Bronchial smooth muscle cell (primary cell): Measurements from ENCODE around the gene IFNA17. TPM values are rescaled to one million over a fixed set of nuclear protein-coding genes. Genes with fewer than 3 reads are reported as not detected.

Experiments
- total RNA-seq: library from RNA; depleted of rRNA; stranded (reverse); fragments of >200 nt; gene quantifications from 2 replicates; pipeline ENCODE4 v1.2.1, GENCODE V29; 2014

Gene IFNA17
- not detected in 2 replicates for total RNA-seq

DNA sequence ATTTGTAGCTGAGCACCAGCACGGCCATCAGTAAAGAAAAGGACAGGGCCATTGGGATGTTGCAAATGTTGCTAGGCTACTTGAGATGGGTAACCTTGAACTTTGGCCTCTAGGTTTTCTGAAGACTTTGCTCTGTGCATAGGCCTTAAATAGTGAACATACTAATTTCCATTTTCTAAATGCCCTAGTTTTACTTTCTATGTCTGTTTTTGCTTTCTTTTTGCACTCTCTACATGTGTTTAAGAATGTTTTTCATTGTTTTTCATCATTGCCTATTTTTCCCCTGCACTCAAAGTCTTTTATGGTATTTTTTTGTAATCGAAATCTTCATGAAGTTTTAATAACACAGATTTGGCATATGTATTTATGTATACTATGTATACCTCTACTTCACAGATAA lies at the start of gene IFNA17:
TSS of gene IFNA17 (minus strand) at position 101 of the 400 bp plus-strand sequence. CDS start at position 52, 49 bp downstream.

DNA sequence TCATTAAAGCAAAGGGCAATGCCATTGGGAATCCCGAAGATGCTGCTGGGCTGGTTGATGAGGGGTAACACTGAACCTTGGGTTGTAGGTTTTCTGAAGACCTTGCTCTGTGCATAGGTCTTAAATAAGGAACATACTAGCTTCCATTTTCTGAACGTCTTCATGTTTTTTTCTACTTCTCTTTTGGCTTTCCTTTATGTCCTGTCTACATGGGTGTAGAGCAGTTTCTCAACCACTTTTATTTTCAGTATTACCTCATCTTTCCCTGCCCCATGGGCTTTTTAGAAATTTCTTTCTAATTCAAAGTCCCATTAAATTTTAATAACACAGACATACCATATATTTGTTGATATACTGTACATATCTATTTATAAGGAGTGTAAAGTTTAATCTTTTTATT lies 11.9 kb upstream of the IFNA17 start, which contains the start of gene IFNA14:
TSS of gene IFNA14 (minus strand) at position 95 of the 400 bp plus-strand sequence. CDS start at position 25, 70 bp downstream.

DNA sequence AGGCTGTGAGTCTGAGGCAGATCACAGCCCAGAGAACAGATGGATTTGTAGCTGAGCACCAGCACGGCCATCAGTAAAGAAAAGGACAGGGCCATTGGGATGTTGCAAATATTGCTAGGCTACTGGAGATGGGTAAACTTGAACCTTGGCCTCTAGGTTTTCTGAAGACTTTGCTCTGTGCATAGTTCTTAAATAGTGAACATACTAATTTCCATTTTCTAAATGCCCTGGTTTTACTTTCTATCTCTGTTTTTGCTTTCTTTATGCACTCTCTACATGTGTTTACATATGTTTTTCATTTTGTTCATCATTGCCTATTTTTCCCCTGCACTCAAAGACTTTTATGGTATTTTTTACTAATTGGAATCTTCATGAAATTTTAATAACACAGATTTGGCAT lies 10.8 kb downstream of the IFNA17 start, which contains the start of gene IFNA16:
TSS of gene IFNA16 (minus strand) at position 101 of the 400 bp plus-strand sequence. CDS start at position 95, 6 bp downstream.

DNA sequence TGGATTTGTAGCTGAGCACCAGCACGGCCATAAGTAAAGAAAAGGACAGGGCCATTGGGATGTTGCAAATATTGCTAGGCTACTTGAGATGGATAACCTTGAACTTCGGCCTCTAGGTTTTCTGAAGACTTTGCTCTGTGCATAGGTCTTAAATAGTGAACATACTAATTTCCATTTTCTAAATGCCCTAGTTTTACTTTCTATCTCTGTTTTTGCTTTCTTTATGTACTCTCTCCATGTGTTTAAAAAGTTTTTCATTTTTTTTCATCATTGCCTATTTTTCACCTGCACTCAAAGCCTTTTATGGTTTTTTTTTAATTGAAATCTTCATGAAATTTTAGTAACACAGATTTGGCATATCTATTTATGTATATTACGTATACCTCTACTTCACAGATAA lies 21.0 kb downstream of the IFNA17 start, which contains the start of gene IFNA10:
TSS of gene IFNA10 (minus strand) at position 101 of the 400 bp plus-strand sequence. CDS start at position 55, 46 bp downstream.

DNA sequence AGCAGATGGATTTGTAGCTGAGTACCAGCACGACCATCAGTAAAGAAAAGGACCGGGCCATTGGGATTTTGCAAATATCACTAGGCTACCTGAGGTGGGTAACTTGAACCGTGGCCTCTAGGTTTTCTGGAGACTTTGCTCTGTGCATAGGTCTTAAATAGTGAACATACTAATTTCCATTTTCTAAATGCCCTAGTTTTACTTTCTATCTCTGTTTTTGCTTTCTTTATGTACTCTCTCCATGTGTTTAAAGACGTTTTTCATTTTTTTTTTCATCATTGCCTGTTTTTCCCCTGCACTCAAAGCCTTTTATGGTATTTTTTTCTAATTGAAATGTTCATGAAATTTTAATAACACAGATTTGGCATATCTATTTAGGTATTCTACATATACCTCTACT lies 25.9 kb downstream of the IFNA17 start, which contains the start of gene IFNA7:
TSS of gene IFNA7 (minus strand) at position 101 of the 400 bp plus-strand sequence. CDS start at position 61, 40 bp downstream.

DNA sequence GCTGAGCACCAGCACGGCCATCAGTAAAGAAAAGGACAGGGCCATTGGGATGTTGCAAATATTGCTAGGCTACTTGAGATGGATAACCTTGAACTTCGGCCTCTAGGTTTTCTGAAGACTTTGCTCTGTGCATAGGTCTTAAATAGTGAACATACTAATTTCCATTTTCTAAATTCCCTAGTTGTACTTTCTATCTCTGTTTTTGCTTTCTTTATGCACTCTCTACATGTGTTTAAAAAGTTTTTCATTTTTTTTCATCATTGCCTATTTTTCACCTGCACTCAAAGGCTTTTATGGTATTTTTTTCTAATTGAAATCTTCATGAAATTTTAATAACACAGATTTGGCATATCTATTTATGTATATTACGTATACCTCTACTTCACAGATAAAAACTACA lies 40.5 kb downstream of the IFNA17 start, which contains the start of gene IFNA4:
TSS of gene IFNA4 (minus strand) at position 101 of the 400 bp plus-strand sequence. CDS start at position 45, 56 bp downstream.

Other genes with a start within 250 kb of the IFNA17 start
- gene HACD4, start 196.6 kb downstream of the IFNA17 start, total RNA-seq, result 4.9 and 7.4 TPM in 2 replicates
- gene IFNB1, start 150.3 kb downstream of the IFNA17 start, total RNA-seq, result not detected in 2 replicates
- gene IFNW1, start 86.4 kb downstream of the IFNA17 start, total RNA-seq, result 0.09 TPM in 1 of 2 replicates, not detected in the other
- not detected in 2 replicates for gene IFNA21, start 61.6 kb downstream of the IFNA17 start, total RNA-seq
- not detected in 2 replicates for gene IFNA4, start 40.6 kb downstream of the IFNA17 start, total RNA-seq
- not detected in 2 replicates for gene IFNA7, start 26.0 kb downstream of the IFNA17 start, total RNA-seq
- not detected in 2 replicates for gene IFNA10, start 21.1 kb downstream of the IFNA17 start, total RNA-seq
- not detected in 2 replicates for gene IFNA16, start 10.9 kb downstream of the IFNA17 start, total RNA-seq
- not detected in 2 replicates for gene IFNA14, start 11.8 kb upstream of the IFNA17 start, total RNA-seq
- 0.09 and 0.16 TPM in 2 replicates for gene IFNA5, start 77.1 kb upstream of the IFNA17 start, total RNA-seq
- 28.8 and 35.0 TPM in 2 replicates for gene KLHL9, start 107.2 kb upstream of the IFNA17 start, total RNA-seq
- gene IFNA6, start 122.7 kb upstream of the IFNA17 start, total RNA-seq, result not detected in 2 replicates
- not detected in 2 replicates for gene IFNA13, start 139.8 kb upstream of the IFNA17 start, total RNA-seq
- gene IFNA2, start 157.2 kb upstream of the IFNA17 start, total RNA-seq, result not detected in 2 replicates
- gene IFNA8, start 180.9 kb upstream of the IFNA17 start, total RNA-seq, result not detected in 2 replicates
- not detected in 2 replicates for gene IFNA1, start 212.2 kb upstream of the IFNA17 start, total RNA-seq